Tibial nerve (tissue), 4 donors: ENCODE results near the gene RSPH3. TPM values are rescaled to one million over a fixed set of nuclear protein-coding genes. Genes with fewer than 3 reads are reported as not detected.

Experiments
- DNase-seq, 2 donors: peaks; one replicate each; pipeline ENCODE4 v3.0.0-alpha.2; 2019; ENCODE audit warnings: low spot score in 2 of 2
- H3K27ac ChIP-seq, 4 donors: fragments of 200-600 bp; sonication (generic) in 3 of 4; one replicate each; pipeline ENCODE4 v1.5.1; 2017 to 2019; ENCODE audit warnings: mild to moderate bottlenecking in 1 of 4
- H3K27me3 ChIP-seq, 2 donors: fragments of 200-600 bp; sonication (generic) in 1 of 2; one replicate each; pipeline versions ENCODE4 v1.5.1 to v1.6.0; 2017 to 2019
- H3K36me3 ChIP-seq, 3 donors: fragments of 200-600 bp; sonication (generic); one replicate each; pipeline ENCODE4 v1.5.1; 2018 to 2019
- H3K4me1 ChIP-seq, 4 donors: fragments of 200-600 bp; sonication (generic) in 3 of 4; one replicate each; pipeline ENCODE4 v1.5.1; 2017 to 2019
- H3K4me3 ChIP-seq, 4 donors: fragments of 200-600 bp; sonication (generic) in 3 of 4; one replicate each; pipeline ENCODE4 v1.5.1; 2017 to 2019; ENCODE audit warnings: mild to moderate bottlenecking in 1 of 4, moderate library complexity in 1 of 4
- H3K9me3 ChIP-seq, 4 donors: fragments of 200-600 bp; sonication (generic) in 3 of 4; one replicate each; pipeline ENCODE4 v1.5.1; 2017 to 2019
- EP300 ChIP-seq, 2 donors: sonication (generic); formaldehyde crosslinking; IDR thresholded peaks; one replicate each; pipeline ENCODE4 v1.6.1; 2017; ENCODE audit warnings: antibody characterized with exemption in 2 of 2, mild to moderate bottlenecking in 1 of 2
- POLR2A ChIP-seq, 2 donors: fragments of 450-650 bp; IDR thresholded peaks; one replicate each; pipeline ENCODE4 v1.6.1; 2017; ENCODE audit warnings: antibody characterized with exemption in 2 of 2, mild to moderate bottlenecking in 2 of 2, moderate library complexity in 2 of 2
- WGBS, 2 donors: methylation state at CpG; one replicate each; pipeline ENCODE4 v1.1.5; 2018; 5-methylcytosine and 5-hydroxymethylcytosine counted together
- total RNA-seq, 4 donors: library from RNA; depleted of rRNA; stranded (reverse); fragments of >200 nt; gene quantifications; one replicate each; pipeline ENCODE4 v1.1.0, GENCODE V29; 2016
- TF ChIP-seq, protein P1 (sequence below), 5 experiments: fragments of 200-600 bp in 3 of 5; fragments of 450-650 bp in 2 of 5; sonication (generic) in 3 of 5; IDR thresholded peaks; one replicate each; pipeline ENCODE4 v1.5.1; 2016 to 2019; ENCODE audit warnings: antibody characterized with exemption in 5 of 5, mild to moderate bottlenecking in 3 of 5, moderate library complexity in 2 of 5

The RSPH3 gene
- total RNA-seq, 4 donors from 2014 or later, result 8.2 to 11.6 (median 11.0) TPM

GRCh38 chr6:159043947-159044346 lies 43.9 kb upstream of the RSPH3 start:
- no peak for DNase-seq
- no peaks in the 10 kb centered on the region for H3K27me3 ChIP-seq
- 61 to 63% methylated on average over 7 of the region's 7 CpGs for WGBS, 2 donors
- no peaks in the 10 kb centered on the region for H3K9me3 ChIP-seq
- H3K27ac ChIP-seq, result peak overlapping the region in 3 of 4 donors; percentile 26 to 73 (median 58)
- H3K4me3 ChIP-seq, result peak overlapping the region in 2 of 4 donors; percentile 42 to 45
- no peaks in the 10 kb centered on the region for H3K36me3 ChIP-seq
- TF ChIP-seq, protein P1, sequence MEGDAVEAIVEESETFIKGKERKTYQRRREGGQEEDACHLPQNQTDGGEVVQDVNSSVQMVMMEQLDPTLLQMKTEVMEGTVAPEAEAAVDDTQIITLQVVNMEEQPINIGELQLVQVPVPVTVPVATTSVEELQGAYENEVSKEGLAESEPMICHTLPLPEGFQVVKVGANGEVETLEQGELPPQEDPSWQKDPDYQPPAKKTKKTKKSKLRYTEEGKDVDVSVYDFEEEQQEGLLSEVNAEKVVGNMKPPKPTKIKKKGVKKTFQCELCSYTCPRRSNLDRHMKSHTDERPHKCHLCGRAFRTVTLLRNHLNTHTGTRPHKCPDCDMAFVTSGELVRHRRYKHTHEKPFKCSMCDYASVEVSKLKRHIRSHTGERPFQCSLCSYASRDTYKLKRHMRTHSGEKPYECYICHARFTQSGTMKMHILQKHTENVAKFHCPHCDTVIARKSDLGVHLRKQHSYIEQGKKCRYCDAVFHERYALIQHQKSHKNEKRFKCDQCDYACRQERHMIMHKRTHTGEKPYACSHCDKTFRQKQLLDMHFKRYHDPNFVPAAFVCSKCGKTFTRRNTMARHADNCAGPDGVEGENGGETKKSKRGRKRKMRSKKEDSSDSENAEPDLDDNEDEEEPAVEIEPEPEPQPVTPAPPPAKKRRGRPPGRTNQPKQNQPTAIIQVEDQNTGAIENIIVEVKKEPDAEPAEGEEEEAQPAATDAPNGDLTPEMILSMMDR (IDR thresholded peaks at IDR 0.05), result no peak
- TF ChIP-seq POLR2A (IDR thresholded peaks at IDR 0.05), result no peak
- no peak for TF ChIP-seq EP300 (IDR thresholded peaks at IDR 0.05)
- H3K4me1 ChIP-seq, result peaks cover 0 to 20% (median 4%) of the 10 kb centered on the region in 4 donors

GRCh38 chr6:159043251-159043650 lies 43.2 kb upstream of the RSPH3 start:
- Histone ChIP-seq H3K27me3 (no peaks in the 10 kb centered on the region), H3K4me1 (peaks cover 0 to 24% (median 4%) of the 10 kb centered on the region in 4 donors), H3K27ac (peak overlapping the region in 3 of 4 donors; percentile 29 to 73 (median 58)), H3K36me3 (no peaks in the 10 kb centered on the region), H3K9me3 (no peaks in the 10 kb centered on the region), H3K4me3 (peak overlapping the region in 3 of 4 donors; percentile 11 to 45 (median 42))
- TF ChIP-seq POLR2A (IDR thresholded peaks at IDR 0.05) (no peak), EP300 (IDR thresholded peaks at IDR 0.05) (no peak)
- TF ChIP-seq, protein P1 (IDR thresholded peaks at IDR 0.05), result no peak
- no peak for DNase-seq
- WGBS, 2 donors, result 44 to 54% methylated on average over 6 of the region's 6 CpGs

DNA sequence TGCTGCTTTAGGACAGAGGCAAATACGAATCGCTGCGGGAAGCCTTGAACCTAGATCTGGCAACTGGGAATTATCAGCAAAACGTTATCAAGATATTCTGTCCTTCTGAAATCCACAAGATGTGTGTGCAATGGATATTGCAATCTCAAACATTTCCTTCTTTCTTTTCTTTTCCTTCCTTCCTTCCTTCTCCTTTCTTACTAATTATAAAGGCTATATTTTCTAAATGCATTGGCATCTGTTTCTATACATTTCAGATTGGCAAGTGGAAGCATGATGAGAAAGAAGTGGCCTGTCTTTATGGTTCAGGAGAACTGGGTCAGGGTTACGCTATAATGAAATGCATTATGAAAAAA lies 42.8 kb upstream of the RSPH3 start:
- DNase-seq, result no peak
- no peaks in the 10 kb centered on the region for H3K27me3 ChIP-seq
- peak overlapping the region in 2 of 4 donors; percentile 42 to 45 for H3K4me3 ChIP-seq
- no peaks in the 10 kb centered on the region for H3K36me3 ChIP-seq
- 16 to 21% methylated on average over 5 of the region's 5 CpGs for WGBS, 2 donors
- H3K27ac ChIP-seq, result peak overlapping the region in 3 of 4 donors; percentile 11 to 58 (median 29)
- TF ChIP-seq EP300 (IDR thresholded peaks at IDR 0.05), result no peak
- TF ChIP-seq, protein P1 (IDR thresholded peaks at IDR 0.05), result no peak
- no peak for TF ChIP-seq POLR2A (IDR thresholded peaks at IDR 0.05)
- no peaks in the 10 kb centered on the region for H3K9me3 ChIP-seq
- peaks cover 0 to 24% (median 4%) of the 10 kb centered on the region in 4 donors for H3K4me1 ChIP-seq

DNA sequence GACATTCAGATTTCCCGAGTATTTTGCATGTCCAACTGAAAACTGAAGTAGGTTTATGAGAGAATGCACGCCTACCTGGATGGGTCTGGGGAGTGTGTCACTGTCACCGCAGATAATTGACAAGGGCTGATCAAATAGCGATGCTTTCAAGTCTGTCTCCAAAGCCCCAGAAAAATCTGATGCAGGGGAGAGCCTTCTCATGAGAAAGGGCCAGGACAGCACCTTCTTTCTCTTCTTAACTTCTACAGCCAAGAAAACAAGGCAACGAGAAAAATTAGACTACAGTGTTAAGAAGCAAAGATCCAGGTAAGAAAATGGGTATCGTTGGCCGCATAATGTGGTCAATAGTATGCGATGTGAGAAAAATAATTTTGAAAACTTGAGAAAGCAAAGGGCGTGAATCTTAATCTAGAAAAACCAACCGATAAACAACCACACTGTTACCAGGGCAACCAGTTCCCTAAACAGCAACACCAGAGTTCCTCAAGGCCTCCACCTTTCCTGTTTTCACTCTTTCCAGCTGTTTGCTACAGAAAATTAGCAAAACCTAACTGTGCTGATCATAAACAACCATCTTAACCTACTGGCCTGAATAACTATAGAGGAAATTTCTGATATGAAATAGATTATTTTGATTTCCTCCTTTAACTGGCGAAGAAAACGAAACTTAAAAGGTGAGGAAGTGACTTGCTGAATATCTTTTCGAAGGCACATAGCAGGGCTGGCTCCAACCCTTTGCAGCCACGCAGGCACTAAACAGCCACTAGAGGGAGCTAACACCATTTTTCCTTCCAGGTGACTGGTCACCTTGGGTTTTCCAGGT lies 42.2 kb upstream of the RSPH3 start:
- Histone ChIP-seq H3K9me3 (no peaks in the 10 kb centered on the region), H3K4me1 (peaks cover 0 to 24% (median 4%) of the 10 kb centered on the region in 4 donors), H3K36me3 (no peaks in the 10 kb centered on the region), H3K27me3 (no peaks in the 10 kb centered on the region), H3K27ac (peak overlapping the region in 3 of 4 donors; percentile 31 to 69 (median 58)), H3K4me3 (peak overlapping the region in 2 of 4 donors; percentile 42 to 45)
- peak in 1 of 2 donors; percentile 45 for DNase-seq
- TF ChIP-seq, protein P1 (IDR thresholded peaks at IDR 0.05), result peak; percentile 76 to 92 (median 81)
- TF ChIP-seq POLR2A (IDR thresholded peaks at IDR 0.05), result no peak
- peak in 1 of 2 donors; percentile 37 for TF ChIP-seq EP300 (IDR thresholded peaks at IDR 0.05)
- WGBS, 2 donors, result 53 to 54% methylated on average over 14 of the region's 14 CpGs

GRCh38 chr6:159041181-159041580 lies 41.2 kb upstream of the RSPH3 start:
- H3K9me3 ChIP-seq, result no peaks in the 10 kb centered on the region
- no peaks in the 10 kb centered on the region for H3K27me3 ChIP-seq
- no peak overlapping the region for H3K4me3 ChIP-seq
- H3K36me3 ChIP-seq, result peaks cover 0 to 8% (median 0%) of the 10 kb centered on the region in 3 donors
- H3K4me1 ChIP-seq, result peaks cover 0 to 24% (median 4%) of the 10 kb centered on the region in 4 donors
- DNase-seq, result no peak
- H3K27ac ChIP-seq, result peak overlapping the region in 2 of 4 donors; percentile 57 to 69
- WGBS, 2 donors, result 85 to 94% methylated on average over 7 of the region's 7 CpGs
- TF ChIP-seq, protein P1 (IDR thresholded peaks at IDR 0.05), result no peak
- no peak for TF ChIP-seq POLR2A (IDR thresholded peaks at IDR 0.05)
- TF ChIP-seq EP300 (IDR thresholded peaks at IDR 0.05), result no peak
